ENCODE measurements around the gene KRTAP5-11.
"Not testable (repeated sequence)": the region's sequence is repeated elsewhere in the genome, so short reads cannot be mapped to it uniquely, and the experiment has no call there.

KRTAP5-11 gene

DNA sequence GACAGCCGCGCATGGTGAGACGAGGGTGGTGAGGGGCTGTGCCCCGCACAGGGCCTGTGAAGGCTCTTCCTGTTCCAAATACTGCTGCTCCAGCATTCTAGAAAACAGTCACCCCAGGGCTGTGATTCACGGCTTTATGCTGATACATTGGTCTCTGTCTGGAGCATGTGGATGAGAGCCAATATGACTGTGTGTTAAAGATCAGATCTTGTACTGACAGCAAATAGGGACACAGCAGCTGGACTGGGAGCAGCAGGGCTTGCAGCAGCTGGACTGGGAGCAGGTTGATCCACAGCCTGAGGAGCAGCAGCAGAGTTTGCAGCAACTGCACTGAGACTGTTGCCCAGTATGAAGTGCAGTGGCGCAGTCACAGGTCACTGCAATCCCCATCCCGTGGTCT, 3.2 kb downstream of the KRTAP5-11 start:
- not testable (repeated sequence) for H3K27me3 ChIP-seq (ENCODE audit: control insufficient read depth, insufficient read depth, low read length); H3K9me3 ChIP-seq (ENCODE audit: control insufficient read depth, low read depth, low read length); H3K9ac ChIP-seq (ENCODE audit: low read length); H3K27ac ChIP-seq (ENCODE audit: low read length); H3K4me1 ChIP-seq (ENCODE audit: control insufficient read depth, low read depth, low read length); H3K4me3 ChIP-seq (ENCODE audit: low read length); H3K36me3 ChIP-seq (ENCODE audit: control insufficient read depth, low read depth, low read length)

DNA sequence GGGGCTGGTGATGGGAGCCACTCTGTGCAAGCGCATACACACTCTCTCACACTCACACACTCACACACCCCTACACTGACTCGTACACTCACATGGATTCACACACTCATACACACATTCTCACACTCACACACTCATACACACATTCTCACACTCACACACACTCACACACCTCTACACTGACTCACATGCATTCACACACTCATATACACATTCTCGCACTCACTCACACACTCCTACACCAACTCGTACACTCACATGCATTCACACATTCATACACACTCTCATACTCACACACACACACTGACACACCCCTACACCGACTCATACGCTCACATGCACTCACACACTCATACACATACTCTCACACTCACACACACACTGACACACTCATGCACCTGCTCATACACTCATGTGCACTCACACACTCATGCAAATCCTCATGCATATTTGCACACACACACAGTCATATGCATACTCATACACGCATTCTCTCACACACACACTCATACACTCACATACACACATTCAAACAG, 5.1 kb downstream of the KRTAP5-11 start:
- H3K4me1 ChIP-seq (ENCODE audit: control insufficient read depth, low read depth, low read length) = peaks cover 3% of the 10 kb centered on the region
- H3K4me3 ChIP-seq (ENCODE audit: low read length) = no peak overlapping the region
- H3K9me3 ChIP-seq (ENCODE audit: control insufficient read depth, low read depth, low read length) = no peaks in the 10 kb centered on the region

DNA sequence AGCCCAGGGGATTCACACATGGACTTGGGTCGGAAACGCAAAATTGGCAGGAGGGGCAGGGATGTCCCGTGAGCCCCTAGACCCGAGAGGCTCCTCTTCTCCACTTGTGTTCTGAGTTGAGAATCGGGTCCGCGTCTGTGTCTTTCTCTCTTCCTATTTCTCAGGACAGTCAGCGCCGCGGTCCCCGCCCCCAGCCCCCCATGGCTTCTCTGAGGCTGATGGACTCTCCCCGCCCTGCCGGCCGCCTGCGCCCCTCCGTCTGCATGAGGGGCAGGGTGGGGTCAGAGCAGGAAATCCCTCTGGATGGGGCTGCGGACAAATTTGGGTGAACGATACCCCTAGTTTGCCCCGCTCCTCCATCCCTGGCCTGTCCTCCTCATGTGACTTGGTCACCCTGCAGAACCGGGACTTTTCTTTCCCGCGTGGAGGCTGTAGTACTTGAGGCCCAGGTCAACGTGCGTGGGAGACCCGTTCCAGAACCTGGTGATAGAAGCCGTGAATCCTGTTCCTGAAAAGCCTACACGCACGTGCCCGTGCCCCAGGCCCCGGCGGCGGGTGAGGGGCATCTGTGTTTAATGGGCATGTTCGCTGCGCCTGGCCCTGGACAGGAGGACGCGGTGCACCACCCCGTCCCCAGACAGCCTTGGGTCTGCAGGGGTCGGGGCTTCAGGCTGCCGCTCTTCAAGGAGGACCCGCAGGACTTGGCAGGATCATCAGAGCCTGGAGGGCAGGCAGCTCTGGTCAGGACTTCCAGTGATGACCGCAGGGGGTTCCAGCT, 5.8 kb downstream of the KRTAP5-11 start:
- H3K9ac ChIP-seq (ENCODE audit: low read length); H3K36me3 ChIP-seq (ENCODE audit: control insufficient read depth, low read depth, low read length); H3K4me3 ChIP-seq (ENCODE audit: low read length); H3K27me3 ChIP-seq (ENCODE audit: control insufficient read depth, insufficient read depth, low read length); H3K4me1 ChIP-seq (ENCODE audit: control insufficient read depth, low read depth, low read length); H3K9me3 ChIP-seq (ENCODE audit: control insufficient read depth, low read depth, low read length); H3K27ac ChIP-seq (ENCODE audit: low read length): not testable (repeated sequence)

More for the DNA sequence above, 5.1 kb downstream of the KRTAP5-11 start:
- no peak overlapping the region for H3K9ac ChIP-seq (ENCODE audit: low read length)
- H3K27ac ChIP-seq (ENCODE audit: low read length) = no peak overlapping the region
- no peaks in the 10 kb centered on the region for H3K27me3 ChIP-seq (ENCODE audit: control insufficient read depth, insufficient read depth, low read length)
- H3K36me3 ChIP-seq (ENCODE audit: control insufficient read depth, low read depth, low read length) = no peaks in the 10 kb centered on the region

DNA sequence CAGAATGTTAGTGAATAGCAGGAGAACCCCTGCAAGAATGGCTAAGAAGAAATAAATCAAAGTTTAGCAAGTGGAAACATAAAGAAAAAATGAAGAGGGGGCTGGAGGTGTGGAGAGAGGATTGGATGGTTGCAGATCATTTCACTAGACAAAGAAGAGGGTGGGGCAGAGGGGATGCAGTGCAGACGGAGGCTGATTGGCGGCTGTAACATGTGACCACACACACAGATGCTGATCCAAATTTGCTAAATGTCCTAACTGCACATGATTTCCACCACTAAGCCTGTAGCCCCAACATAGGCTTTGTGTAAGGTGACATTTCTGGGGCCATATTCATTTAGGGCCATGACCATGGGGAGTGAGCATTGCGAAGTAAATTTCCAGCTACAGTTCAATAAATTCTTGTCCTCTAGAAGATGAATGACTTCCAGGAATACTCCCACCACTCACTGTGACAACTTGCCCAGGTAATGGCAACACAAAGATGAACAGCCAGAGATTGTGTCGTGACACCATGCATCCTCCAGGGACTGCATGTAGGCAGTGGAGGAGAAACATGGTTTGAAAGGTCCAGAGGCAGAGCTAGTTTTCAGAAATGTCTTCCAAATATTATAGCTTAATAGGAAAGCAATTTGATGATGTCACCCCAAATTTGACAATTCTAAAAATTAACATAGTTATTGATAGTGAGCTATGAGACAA, 6.8 kb downstream of the KRTAP5-11 start:
- H3K27me3 ChIP-seq (ENCODE audit: control insufficient read depth, insufficient read depth, low read length) = no peaks in the 10 kb centered on the region
- H3K9me3 ChIP-seq (ENCODE audit: control insufficient read depth, low read depth, low read length) = no peaks in the 10 kb centered on the region
- no peak overlapping the region for H3K4me3 ChIP-seq (ENCODE audit: low read length)
- no peak overlapping the region for H3K9ac ChIP-seq (ENCODE audit: low read length)
- peaks cover 3% of the 10 kb centered on the region for H3K4me1 ChIP-seq (ENCODE audit: control insufficient read depth, low read depth, low read length)
- no peaks in the 10 kb centered on the region for H3K36me3 ChIP-seq (ENCODE audit: control insufficient read depth, low read depth, low read length)
- no peak overlapping the region for H3K27ac ChIP-seq (ENCODE audit: low read length)

DNA sequence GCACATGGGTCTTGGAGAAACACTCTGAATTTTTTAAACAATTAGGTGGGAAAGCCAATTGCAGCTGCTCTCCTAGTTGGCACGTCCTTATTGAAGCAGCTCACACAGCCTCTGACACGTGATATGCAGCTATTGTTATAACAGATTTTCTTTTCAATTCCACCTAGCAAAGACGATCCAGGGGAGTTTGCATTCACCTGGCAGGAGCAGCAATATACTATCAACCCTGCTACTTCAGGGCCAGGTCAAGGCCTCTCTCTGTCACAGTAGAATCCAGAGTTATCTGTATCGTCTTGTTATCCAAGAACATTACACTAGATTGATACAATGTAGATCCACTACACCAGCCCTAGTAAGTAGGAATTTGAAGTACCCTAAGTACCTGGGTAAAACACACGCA, 8.3 kb downstream of the KRTAP5-11 start:
- Histone ChIP-seq H3K36me3 (ENCODE audit: control insufficient read depth, low read depth, low read length) (no peaks in the 10 kb centered on the region), H3K9ac (ENCODE audit: low read length) (no peak overlapping the region), H3K27me3 (ENCODE audit: control insufficient read depth, insufficient read depth, low read length) (no peaks in the 10 kb centered on the region), H3K9me3 (ENCODE audit: control insufficient read depth, low read depth, low read length) (no peaks in the 10 kb centered on the region), H3K4me3 (ENCODE audit: low read length) (no peak overlapping the region), H3K4me1 (ENCODE audit: control insufficient read depth, low read depth, low read length) (no peaks in the 10 kb centered on the region), H3K27ac (ENCODE audit: low read length) (no peak overlapping the region)

DNA sequence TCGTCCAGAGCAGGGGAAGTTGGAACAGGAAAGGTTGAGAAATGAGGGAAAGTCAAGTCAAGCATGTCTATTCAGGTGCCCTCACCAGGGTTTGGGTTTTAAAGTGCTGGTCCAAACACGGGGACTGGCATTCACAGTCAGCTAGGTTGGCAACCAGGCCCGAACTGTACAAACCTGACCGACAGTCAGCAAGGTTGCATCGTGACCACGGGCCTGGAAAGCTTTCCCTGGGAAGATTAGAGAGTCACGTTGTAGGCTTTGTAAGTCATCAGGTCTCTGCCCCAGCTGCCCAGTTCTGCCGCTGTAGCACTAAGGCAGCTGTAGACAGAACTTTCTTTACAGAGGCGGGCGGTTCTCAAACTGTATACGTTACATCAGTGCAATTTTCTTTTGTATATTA, 9.9 kb downstream of the KRTAP5-11 start:
- no peaks in the 10 kb centered on the region for H3K36me3 ChIP-seq (ENCODE audit: control insufficient read depth, low read depth, low read length)
- no peaks in the 10 kb centered on the region for H3K27me3 ChIP-seq (ENCODE audit: control insufficient read depth, insufficient read depth, low read length)
- no peak overlapping the region for H3K4me3 ChIP-seq (ENCODE audit: low read length)
- H3K4me1 ChIP-seq (ENCODE audit: control insufficient read depth, low read depth, low read length) = no peaks in the 10 kb centered on the region
- H3K9me3 ChIP-seq (ENCODE audit: control insufficient read depth, low read depth, low read length) = no peaks in the 10 kb centered on the region
- no peak overlapping the region for H3K9ac ChIP-seq (ENCODE audit: low read length)
- no peak overlapping the region for H3K27ac ChIP-seq (ENCODE audit: low read length)

DNA sequence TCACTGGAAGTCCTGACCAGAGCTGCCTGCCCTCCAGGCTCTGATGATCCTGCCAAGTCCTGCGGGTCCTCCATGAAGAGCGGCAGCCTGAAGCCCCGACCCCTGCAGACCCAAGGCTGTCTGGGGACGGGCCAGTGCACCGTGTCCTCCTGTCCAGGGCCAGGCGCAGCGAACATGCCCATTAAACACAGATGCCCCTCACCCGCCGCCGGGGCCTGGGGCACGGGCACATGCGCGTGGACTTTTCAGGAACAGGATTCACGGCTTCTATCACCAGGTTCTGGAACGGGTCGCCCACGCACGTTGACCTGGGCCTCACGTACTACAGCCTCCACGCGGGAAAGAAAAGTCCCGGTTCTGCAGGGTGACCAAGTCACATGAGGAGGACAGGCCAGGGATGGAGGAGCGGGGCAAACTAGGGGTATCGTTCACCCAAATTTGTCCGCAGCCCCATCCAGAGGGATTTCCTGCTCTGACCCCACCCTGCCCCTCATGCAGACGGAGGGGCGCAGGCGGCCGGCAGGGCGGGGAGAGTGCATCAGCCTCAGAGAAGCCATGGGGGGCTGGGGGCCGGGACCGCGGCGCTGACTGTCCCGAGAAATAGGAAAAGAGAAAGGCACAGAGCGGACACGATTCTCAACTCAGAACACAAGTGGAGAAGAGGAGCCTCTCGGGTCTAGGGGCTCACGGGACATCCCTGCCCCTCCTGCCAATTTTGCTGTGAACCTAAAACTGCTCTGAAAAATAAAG, 11.4 kb downstream of the KRTAP5-11 start:
- H3K27me3 ChIP-seq (ENCODE audit: control insufficient read depth, insufficient read depth, low read length); H3K4me1 ChIP-seq (ENCODE audit: control insufficient read depth, low read depth, low read length); H3K36me3 ChIP-seq (ENCODE audit: control insufficient read depth, low read depth, low read length); H3K4me3 ChIP-seq (ENCODE audit: low read length); H3K9ac ChIP-seq (ENCODE audit: low read length); H3K27ac ChIP-seq (ENCODE audit: low read length); H3K9me3 ChIP-seq (ENCODE audit: control insufficient read depth, low read depth, low read length): not testable (repeated sequence)

DNA sequence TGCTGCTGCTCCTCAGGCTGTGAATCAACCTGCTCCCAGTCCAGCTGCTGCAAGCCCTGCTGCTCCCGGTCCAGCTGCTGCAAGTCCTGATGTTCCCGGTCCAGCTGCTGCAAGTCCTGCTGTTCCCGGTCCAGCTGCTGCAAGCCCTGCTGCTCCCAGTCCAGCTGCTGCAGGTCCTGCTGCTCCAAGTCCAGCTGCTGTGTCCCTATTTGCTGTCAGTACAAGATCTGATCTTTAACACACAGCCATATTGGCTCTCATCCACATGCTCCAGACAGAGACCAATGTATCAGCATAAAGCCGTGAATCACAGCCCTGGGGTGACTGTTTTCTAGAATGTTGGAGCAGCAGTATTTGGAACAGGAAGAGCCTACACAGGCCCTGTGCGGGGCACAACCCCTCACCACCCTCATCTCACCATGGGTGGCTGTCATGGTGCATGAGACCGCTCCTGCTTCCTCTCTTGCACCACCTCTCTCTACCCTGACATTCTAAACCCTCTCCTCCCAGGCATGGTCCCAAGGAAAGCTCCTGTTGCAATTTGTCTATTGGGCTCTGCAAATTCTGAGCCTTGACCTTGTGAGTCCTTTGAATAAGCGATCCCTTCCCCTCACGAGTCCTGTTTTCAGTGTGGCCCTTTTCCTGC, 13.8 kb downstream of the KRTAP5-11 start:
- no peaks in the 10 kb centered on the region for H3K9me3 ChIP-seq (ENCODE audit: control insufficient read depth, low read depth, low read length)
- H3K9ac ChIP-seq (ENCODE audit: low read length) = no peak overlapping the region
- no peaks in the 10 kb centered on the region for H3K36me3 ChIP-seq (ENCODE audit: control insufficient read depth, low read depth, low read length)
- no peak overlapping the region for H3K4me3 ChIP-seq (ENCODE audit: low read length)
- peaks cover 5% of the 10 kb centered on the region for H3K4me1 ChIP-seq (ENCODE audit: control insufficient read depth, low read depth, low read length)
- no peaks in the 10 kb centered on the region for H3K27me3 ChIP-seq (ENCODE audit: control insufficient read depth, insufficient read depth, low read length)
- no peak overlapping the region for H3K27ac ChIP-seq (ENCODE audit: low read length)

DNA sequence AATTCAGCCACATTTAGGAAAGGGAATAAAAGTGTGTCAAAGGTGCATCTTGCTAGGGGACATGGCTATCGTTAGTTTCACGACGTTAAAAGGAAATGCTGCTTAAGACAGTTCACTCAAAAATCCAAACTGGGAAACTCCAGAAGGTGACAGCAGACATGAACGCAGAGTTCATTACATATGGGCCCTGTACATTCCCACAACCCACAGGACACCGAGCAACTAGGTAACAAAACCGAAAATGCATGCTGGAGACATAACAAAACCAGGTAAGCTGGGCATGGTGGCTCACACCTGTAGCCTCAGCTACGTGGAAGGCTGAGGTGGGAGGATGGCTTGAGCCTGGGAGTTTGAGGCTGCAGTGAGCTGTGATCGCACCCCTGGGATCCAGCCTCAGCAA, 15.0 kb downstream of the KRTAP5-11 start:
- H3K27ac ChIP-seq (ENCODE audit: low read length); H3K4me1 ChIP-seq (ENCODE audit: control insufficient read depth, low read depth, low read length); H3K36me3 ChIP-seq (ENCODE audit: control insufficient read depth, low read depth, low read length); H3K4me3 ChIP-seq (ENCODE audit: low read length); H3K27me3 ChIP-seq (ENCODE audit: control insufficient read depth, insufficient read depth, low read length); H3K9me3 ChIP-seq (ENCODE audit: control insufficient read depth, low read depth, low read length); H3K9ac ChIP-seq (ENCODE audit: low read length): not testable (repeated sequence)

DNA sequence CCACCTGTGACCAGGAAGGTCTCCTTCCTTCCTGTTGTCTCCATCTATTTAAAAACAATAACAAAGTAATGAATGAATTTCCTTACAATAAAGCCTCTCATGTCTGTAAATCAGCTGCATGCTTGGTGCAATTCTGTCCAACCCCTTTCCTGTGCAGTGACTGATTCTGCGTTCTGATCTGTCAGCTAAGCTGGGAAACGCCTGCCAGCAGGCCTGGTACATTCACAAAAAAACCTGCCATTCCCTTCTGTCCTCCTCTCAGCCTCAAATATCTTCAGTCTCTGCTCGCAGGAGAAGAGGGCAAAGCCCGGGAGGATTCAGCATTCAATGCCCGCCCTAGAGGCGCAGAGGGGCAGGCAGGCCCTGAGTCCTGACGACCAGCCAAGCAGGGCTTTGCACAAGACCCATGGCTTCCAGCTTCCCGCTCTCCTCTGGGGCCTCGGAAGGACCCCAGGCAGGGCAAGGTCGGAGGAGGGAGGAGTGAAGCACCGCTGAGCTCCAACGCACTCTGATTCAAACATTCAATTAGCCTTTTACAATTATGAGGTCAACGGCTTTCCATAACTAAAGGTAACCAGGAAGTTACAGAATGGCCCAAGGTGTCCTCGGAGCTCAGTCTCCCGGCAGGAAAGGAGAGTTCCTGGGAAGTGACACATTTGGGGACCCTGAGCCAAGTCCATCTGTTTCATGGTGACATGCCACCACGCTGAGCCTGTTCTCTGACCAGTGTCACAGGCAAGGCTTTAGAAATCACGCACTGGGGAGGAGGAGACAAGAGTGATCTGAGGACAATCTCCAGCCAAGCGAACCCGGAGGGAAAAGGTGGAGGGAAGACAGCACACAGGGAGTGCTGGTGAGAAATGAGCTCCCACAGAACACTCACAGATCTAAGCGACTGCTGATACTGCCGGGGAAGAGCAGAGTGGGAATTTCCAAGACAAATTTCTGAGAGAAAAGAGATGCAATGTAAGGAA, 15.8 kb downstream of the KRTAP5-11 start:
- H3K27me3 ChIP-seq (ENCODE audit: control insufficient read depth, insufficient read depth, low read length); H3K4me3 ChIP-seq (ENCODE audit: low read length); H3K9ac ChIP-seq (ENCODE audit: low read length); H3K4me1 ChIP-seq (ENCODE audit: control insufficient read depth, low read depth, low read length); H3K36me3 ChIP-seq (ENCODE audit: control insufficient read depth, low read depth, low read length); H3K27ac ChIP-seq (ENCODE audit: low read length); H3K9me3 ChIP-seq (ENCODE audit: control insufficient read depth, low read depth, low read length): not testable (repeated sequence)

Data from iPS-18a (cell line).